Measurements from ENCODE around the gene FGR. TPM values are rescaled to one million over a fixed set of nuclear protein-coding genes. Genes with fewer than 3 reads are reported as not detected.
A peak's percentile ranks its signal among the peaks of the same experiment; 100 is the strongest.

FGR gene
- total RNA-seq, 1 experiment from 2014 or later, result not detected

- CTCF ChIA-PET, result interaction anchor here (0.6 to 1.7 kb wide), 5 partner anchors 14 to 116 kb away, joined by 3 to 14 read pairs (median 9); partner anchors contain the start of genes FAM76A and STX12
- Histone ChIP-seq H3K27ac (peak within 1 kb of the TSS; percentile 30; the same call in 1 of the 2 replicates), H3F3A (ENCODE audit: insufficient read depth, low read depth) (peaks cover 5% of the 10 kb centered on the region; the same call in 1 of the 2 replicates), H3K9me2 (ENCODE audit: insufficient read depth) (no peaks in the 10 kb centered on the region), H3K27me3 (ENCODE audit: insufficient read depth, low read depth) (no peaks in the 10 kb centered on the region), H2AFZ (peak within 1 kb of the TSS; percentile 72), H3K4me2 (peak within 1 kb of the TSS; percentile 76), H3K36me3 (ENCODE audit: low read depth) (no peaks in the 10 kb centered on the region), H3K79me2 (ENCODE audit: low read depth) (no peaks in the 10 kb centered on the region), H3K9me3 (ENCODE audit: insufficient read depth, low read depth) (no peaks in the 10 kb centered on the region), H4K20me1 (ENCODE audit: insufficient read depth) (no peaks in the 10 kb centered on the region), H3K4me3 (peak within 1 kb of the TSS; percentile 43; the same call in 1 of the 2 replicates), H3K4me1 (replicated peaks; ENCODE audit: insufficient read depth) (peaks cover 4% of the 10 kb centered on the region; the same call in 1 of the 2 replicates)
- BruUV-seq (replicated peaks), result no TSS peak
- TF ChIP-seq EZH2 (IDR thresholded peaks at IDR 0.05; ENCODE audit: low read depth) (no peak), CTCF (conservative IDR thresholded peaks at IDR 0.05) (no peak)
- DNase-seq, result peak; percentile 77 to 85
- POLR2A ChIA-PET (ENCODE audit: unreplicated experiment), result interaction anchor here (0.7 to 1.1 kb wide), 3 partner anchors 53 to 1150 kb away, joined by 4 to 7 read pairs (median 7); no protein-coding TSS in a partner anchor
- intact Hi-C loops (cut with micrococcal nuclease; ENCODE audit: unreplicated experiment), result loop anchor here (1.0 to 5.0 kb wide), 3 partner anchors 14 to 160 kb away; partner anchors contain the start of genes PPP1R8 and STX12
Measured at GRCh38 chr1:27671964-27672749, 37.2 kb upstream of the FGR start, which contains the start of gene IFI6. Gene IFI6, minus strand, starts transcription at chr1:27672192. Its CDS starts 2,878 bp downstream, at chr1:27669314.

- Histone ChIP-seq H2AFZ (no peak overlapping the region), H3K4me3 (no peak overlapping the region), H3K27me3 (ENCODE audit: insufficient read depth, low read depth) (no peaks in the 10 kb centered on the region), H3K4me2 (no peak overlapping the region), H3K79me2 (ENCODE audit: low read depth) (no peaks in the 10 kb centered on the region), H3K36me3 (ENCODE audit: low read depth) (no peaks in the 10 kb centered on the region), H3K27ac (no peak overlapping the region), H3K9me3 (ENCODE audit: insufficient read depth, low read depth) (no peaks in the 10 kb centered on the region), H3K4me1 (replicated peaks; ENCODE audit: insufficient read depth) (peaks cover 4% of the 10 kb centered on the region; the same call in 1 of the 2 replicates), H4K20me1 (ENCODE audit: insufficient read depth) (no peaks in the 10 kb centered on the region), H3F3A (ENCODE audit: insufficient read depth, low read depth) (peaks cover 5% of the 10 kb centered on the region; the same call in 1 of the 2 replicates), H3K9me2 (ENCODE audit: insufficient read depth) (no peaks in the 10 kb centered on the region)
- no TSS peak for BruUV-seq (replicated peaks)
- POLR2A ChIA-PET (ENCODE audit: unreplicated experiment), result interaction anchor here (0.6 to 0.7 kb wide), 2 partner anchors 73 to 564 kb away, joined by 5 to 6 read pairs; no protein-coding TSS in a partner anchor
- DNase-seq, result no peak
- no peak for TF ChIP-seq EZH2 (IDR thresholded peaks at IDR 0.05; ENCODE audit: low read depth)
- TF ChIP-seq CTCF (conservative IDR thresholded peaks at IDR 0.05), result no peak
- CTCF ChIA-PET, result interaction anchor here (0.5 to 1.2 kb wide), 12 partner anchors 10 to 332 kb away, joined by 3 to 14 read pairs (median 4); partner anchors contain the start of genes FAM76A, PPP1R8 and STX12
- intact Hi-C loops (cut with micrococcal nuclease; ENCODE audit: unreplicated experiment), result loop anchor here (1.0 to 10.0 kb wide), 3 partner anchors 56 to 305 kb away; partner anchors contain the start of gene PPP1R8
Measured at GRCh38 chr1:27669876-27670275, 34.9 kb upstream of the FGR start.

Data from PC-9 (cell line).